ENCODE data around the gene RABGAP1L.

The RABGAP1L gene

DNA sequence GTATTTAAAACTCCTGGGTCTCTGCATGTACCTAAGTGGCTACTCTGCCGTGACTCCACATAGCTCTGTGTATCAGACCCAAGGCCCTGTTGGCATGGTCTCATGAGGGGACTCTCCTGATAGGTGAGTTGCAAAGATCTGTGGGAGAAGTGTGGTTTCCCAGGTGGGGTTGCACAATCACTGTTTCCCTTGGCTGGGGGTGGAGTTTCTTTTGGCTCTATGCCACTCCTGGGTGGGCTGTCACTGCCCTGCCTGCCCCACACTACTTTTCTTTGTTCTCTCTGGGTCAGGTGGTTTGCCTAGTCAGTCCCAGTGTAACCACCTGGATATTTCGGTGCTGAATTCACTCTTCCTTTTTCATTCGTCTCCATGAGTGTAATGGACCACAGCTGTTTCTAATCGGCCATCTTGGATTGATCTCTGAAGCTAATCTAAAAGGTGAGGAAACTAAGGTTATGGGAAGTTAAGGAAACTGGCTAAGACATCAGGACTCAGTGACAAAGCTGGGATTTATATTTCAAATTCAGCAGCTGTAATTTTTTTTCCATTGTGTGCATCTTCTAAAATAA is 743.3 kb downstream of the RABGAP1L start:
- DNase-seq = no peak

DNA sequence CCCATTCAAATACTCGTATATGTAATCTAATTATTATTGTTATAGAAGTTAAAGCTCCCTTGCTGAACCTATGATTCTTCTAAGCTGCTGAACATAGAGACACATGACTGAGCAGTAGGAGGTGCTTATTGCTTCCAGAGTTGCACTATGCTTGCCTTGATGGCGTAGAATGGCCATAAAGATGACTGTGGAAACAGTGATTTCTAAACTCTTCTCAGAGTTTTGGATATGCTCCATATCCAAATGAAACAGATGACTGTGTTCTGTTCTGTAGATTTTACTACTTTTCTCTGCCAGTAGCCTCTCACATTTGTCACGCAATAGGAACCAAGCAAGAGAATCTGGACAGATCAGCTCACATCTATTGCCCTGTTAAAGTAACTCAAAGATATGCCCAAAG is 752.3 kb downstream of the RABGAP1L start:
- DNase-seq = no peak

DNA sequence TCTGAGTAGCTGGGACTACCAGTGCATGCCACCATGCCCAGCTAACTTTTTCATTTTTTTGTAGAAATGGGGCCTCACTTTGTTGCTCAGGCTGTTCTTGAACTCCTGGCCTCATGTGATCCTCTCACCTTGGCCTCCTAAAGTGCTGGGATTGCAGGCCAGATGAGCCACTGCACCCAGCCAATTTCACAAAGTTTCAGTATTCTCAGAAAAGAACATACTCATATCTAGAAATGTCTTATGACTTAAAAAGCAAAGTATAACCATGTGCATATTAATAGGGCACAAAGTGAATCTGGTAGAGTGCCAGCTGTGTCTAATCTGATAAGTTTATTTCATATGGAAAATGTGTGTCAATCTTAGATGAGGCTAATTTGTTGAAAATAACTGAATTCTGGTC is 752.9 kb downstream of the RABGAP1L start:
- no peak for DNase-seq

- no peak for DNase-seq
Measured at GRCh38 chr1:174913225-174913903, 754.0 kb downstream of the RABGAP1L start.

DNA sequence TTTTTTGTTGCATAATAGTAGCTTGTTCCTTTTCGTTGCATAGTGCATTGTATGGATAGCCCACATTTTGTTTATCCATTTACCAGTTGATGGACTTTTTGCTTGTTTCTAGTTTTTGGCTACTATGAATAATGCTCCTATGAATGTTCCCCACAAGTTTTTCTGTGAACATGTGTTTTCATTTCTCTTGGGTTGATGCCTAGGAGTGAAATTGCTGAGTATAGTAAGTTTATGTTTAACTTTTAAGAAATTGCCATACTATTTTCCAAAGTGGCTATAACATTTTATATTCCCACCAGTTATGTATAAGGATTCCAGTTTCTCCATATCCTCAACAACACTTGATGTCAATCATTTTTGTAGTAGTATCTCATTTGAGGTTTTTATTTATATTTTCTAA is 755.7 kb downstream of the RABGAP1L start:
- DNase-seq = no peak

DNA sequence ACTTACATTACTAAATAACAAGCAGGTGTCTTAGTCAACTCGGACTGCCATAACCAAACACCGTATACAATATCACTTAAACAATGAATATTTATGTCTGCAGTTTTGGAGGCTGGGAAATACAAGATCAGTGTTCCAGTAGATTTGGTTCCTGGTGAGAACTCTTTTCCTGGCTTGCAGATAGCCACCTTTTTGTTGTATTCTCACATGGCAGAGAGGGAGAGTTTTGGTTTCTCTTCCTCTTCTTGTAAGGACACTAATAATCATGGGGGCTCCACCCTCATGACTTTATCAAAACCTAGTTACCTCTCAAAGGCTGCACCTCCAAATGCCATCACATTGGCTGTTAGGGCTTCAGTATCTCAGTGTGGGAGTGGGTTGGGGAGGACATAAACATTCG is 757.5 kb downstream of the RABGAP1L start:
- no peak for DNase-seq

DNA sequence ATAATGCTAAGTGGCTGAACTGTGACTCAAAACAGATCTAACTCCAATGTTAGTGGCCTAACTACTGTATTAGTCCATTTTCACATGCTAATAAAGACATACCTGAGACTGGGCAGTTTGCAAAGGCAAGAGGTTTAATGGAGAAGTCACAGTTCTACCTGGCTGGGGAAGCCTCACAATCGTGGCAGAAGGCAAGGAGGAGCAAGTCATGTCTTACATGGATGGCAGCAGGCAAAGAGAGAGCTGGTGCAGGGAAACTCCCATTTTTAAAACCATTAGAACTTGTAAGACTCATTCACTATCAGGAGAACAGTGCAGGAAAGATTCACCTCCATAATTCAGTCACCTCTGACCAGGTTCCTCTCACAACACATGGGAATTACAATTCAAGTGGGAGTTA is 760.8 kb downstream of the RABGAP1L start:
- no peak for DNase-seq

DNA sequence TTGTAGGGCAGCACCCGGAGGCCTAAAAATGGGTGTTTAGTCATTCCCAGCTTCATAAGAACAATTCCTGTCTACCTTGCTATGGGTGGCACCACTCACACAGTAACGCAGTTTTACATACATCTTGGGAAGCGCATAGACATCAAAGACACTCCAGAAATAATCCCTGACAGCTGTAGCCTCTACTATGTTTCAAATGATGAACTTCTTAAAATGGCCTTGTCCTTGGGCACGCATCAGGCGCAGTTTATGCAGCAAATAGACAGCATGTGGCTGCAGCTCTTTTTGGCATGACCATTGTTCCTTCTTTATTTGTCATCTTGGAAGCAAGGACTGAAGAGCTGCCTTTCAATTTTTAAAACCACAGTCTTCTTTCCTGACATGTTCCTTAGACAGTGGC is 762.8 kb downstream of the RABGAP1L start:
- no peak for DNase-seq

- DNase-seq = no peak
Measured at GRCh38 chr1:174923820-174924219, 764.5 kb downstream of the RABGAP1L start.

- DNase-seq = no peak
Measured at GRCh38 chr1:174928541-174928940, 769.2 kb downstream of the RABGAP1L start.

GRCh38 chr1:174931214-174931613 is 771.9 kb downstream of the RABGAP1L start:
- no peak for DNase-seq

DNA sequence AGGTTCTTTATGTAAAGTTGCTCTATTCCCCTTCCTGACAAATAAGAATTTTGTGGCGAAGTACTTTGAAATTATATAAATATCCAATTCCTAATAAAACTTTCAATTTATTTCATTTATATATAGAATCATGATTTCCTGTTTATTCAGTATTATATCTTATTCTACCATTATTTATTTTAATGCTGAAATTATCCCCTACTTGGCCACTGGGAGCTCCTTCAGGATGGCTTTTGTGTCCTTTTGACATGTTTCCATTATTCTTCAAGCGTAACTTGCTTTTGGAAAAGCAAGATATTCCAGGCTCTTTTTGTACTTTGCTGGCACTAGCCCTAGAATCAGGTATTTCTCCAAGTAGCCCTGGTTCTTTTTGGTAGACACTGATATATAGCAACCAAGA is 773.3 kb downstream of the RABGAP1L start:
- DNase-seq = no peak

- no peak for DNase-seq
Measured at GRCh38 chr1:174935961-174936727, 776.8 kb downstream of the RABGAP1L start.

DNA sequence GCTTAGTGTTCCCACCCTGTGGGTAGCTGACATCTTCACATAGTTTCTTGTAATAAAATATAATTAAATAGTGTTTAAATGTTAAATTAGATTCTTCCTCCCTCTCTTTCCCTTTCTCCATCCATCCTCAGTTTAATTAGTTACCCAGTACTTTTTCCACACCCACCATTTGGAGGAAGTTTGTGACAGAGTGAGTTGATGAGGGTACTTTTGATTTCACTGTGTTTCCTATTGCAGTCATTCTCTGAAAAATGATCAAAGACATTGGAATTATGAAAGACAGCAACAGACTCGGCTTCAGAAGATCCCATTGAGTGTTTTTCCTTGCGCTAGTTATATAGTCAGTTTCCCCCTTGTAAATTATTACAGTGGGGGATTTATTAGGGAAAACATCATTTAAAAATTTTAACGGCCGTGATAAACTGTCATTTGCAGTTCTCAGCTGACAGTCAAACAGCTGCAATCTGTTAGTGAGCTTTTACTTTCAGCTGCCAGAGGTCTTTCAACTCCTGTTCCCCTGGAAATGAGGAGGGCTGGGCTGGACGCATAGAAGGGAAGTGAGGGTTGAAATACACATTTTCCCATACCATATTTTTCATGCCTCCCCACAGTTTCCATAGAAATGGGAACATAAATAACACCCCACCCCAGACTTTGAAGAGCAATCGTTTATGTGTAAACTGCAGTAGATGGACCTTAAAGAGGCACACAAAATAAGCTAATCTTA is 779.1 kb downstream of the RABGAP1L start:
- no peak for DNase-seq

- DNase-seq = no peak
Measured at GRCh38 chr1:174939775-174940545, 780.6 kb downstream of the RABGAP1L start.

- no peak for DNase-seq
Measured at GRCh38 chr1:174940646-174941175, 781.4 kb downstream of the RABGAP1L start.

GRCh38 chr1:174942547-174943255 is 783.4 kb downstream of the RABGAP1L start:
- DNase-seq = no peak

GRCh38 chr1:174946031-174946430 is 786.7 kb downstream of the RABGAP1L start:
- no peak for DNase-seq

GRCh38 chr1:174949061-174949460 is 789.7 kb downstream of the RABGAP1L start:
- DNase-seq = no peak

DNA sequence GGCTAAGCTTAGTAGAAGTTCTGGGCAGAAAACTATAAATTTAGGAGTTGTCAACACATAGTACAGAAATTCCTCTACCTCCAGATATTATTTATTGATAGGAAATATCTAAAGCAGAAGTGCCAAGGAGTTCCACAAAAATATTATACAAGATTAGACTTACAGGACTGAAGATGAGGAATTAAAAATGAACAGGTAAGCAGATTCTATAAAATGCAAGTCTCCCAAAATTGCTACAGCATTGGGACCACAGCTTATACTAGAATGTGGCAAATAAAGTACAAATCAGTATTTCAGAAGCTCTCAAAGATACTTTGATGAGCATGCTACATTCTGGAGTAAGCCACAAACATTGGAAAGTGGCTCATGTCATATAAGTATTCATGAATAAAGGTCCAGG is 790.3 kb downstream of the RABGAP1L start:
- DNase-seq = no peak

GRCh38 chr1:174953285-174954072 is 794.2 kb downstream of the RABGAP1L start:
- DNase-seq = no peak

Measured in activated CD4-positive, alpha-beta T cell treated with anti-CD3 and anti-CD28 coated beads for 4 hours (primary cell).